ENCODE data around the gene HMG20A. TPM values are rescaled to one million over a fixed set of nuclear protein-coding genes. Genes with fewer than 3 reads are reported as not detected.

Gene HMG20A
- total RNA-seq, 1 experiment from 2014 or later: 60.2 TPM

DNA sequence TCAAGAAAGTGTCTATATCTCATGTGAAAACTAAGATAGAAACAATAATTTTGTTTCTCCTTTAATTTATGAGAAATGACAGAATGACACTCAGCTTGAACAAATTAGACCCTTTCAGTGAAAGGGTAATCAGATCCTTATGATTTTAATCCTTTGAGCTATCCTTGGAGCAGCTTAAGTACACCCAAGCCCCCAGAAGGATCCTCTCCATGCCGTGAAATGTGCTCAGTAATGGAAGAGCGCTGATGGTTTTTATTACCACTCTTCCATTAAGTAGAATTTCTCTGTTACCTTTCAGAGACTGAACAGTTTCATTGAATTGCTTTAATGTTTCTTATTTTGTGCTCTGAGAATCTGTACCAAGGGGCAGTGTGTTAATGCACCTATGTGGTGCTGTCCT lies 54.3 kb downstream of the HMG20A start:
- Histone ChIP-seq H2AFZ (ENCODE audit: low read length) (no peak overlapping the region), H2BK20ac (ENCODE audit: low read depth, low read length, poor library complexity, severe bottlenecking) (no peak overlapping the region), H2BK15ac (ENCODE audit: low read depth, low read length) (no peak overlapping the region), H4K8ac (replicated peaks; ENCODE audit: insufficient read length, low read depth, low read length) (no peak overlapping the region), H3K4ac (ENCODE audit: low read depth, low read length) (no peak overlapping the region), H4K20me1 (ENCODE audit: control insufficient read depth, insufficient read depth, insufficient read length) (no peaks in the 10 kb centered on the region), H3K79me1 (ENCODE audit: insufficient read depth, low read depth, low read length, poor library complexity, severe bottlenecking) (no peaks in the 10 kb centered on the region), H3K18ac (ENCODE audit: insufficient read length, low read depth, low read length) (no peak overlapping the region), H3K27me3 (ENCODE audit: insufficient read depth, low read length) (no peaks in the 10 kb centered on the region; the same call in 1 of the 2 replicates), H3K14ac (ENCODE audit: insufficient read depth, low read length) (no peak overlapping the region), H3K23ac (ENCODE audit: insufficient read length, low read depth, low read length) (no peak overlapping the region), H3K27ac (ENCODE audit: insufficient read length, low read depth, low read length) (no peak overlapping the region), H2BK5ac (ENCODE audit: insufficient read length, low read length) (no peak overlapping the region), H2BK120ac (ENCODE audit: low read depth, low read length, poor library complexity, severe bottlenecking) (no peak overlapping the region), H3K56ac (ENCODE audit: insufficient read length, low read depth, low read length) (no peak overlapping the region), H3K9me3 (ENCODE audit: control insufficient read depth, low read depth, low read length) (no peaks in the 10 kb centered on the region), H4K5ac (ENCODE audit: insufficient read length, low read depth, low read length) (no peak overlapping the region), H3K4me1 (ENCODE audit: insufficient read depth, low read length) (0 out of 2 replicates have a peak, but pooled peaks cover 4% of the 10 kb centered on the region), H3K4me2 (ENCODE audit: insufficient read depth, insufficient read length, low read length) (no peak overlapping the region), H2BK12ac (ENCODE audit: insufficient read length, low read depth, low read length) (no peak overlapping the region), H4K91ac (ENCODE audit: insufficient read length, low read depth, low read length) (no peak overlapping the region), H3K79me2 (ENCODE audit: insufficient read depth, low read length) (no peaks in the 10 kb centered on the region), H3K9ac (ENCODE audit: extremely low read depth, insufficient read length, low read length) (no peak overlapping the region), H3K23me2 (ENCODE audit: insufficient read length, low read depth, low read length, poor library complexity, severe bottlenecking) (no peaks in the 10 kb centered on the region), H3T11ph (ENCODE audit: low read length) (no peak overlapping the region), H2AK5ac (ENCODE audit: insufficient read length, low read length) (no peak overlapping the region)
- Mint-ChIP-seq H3K27ac (peak overlapping the region in 1 of 3 experiments; percentile 82; a peak in 2 of 7 replicates), H3K4me1 (peaks cover 20 to 29% of the 10 kb centered on the region in 2 experiments), H3K4me3 (no peak overlapping the region), H3K27me3 (ENCODE audit: low read depth) (no peaks in the 10 kb centered on the region), H3K9me3 (no peaks in the 10 kb centered on the region), H3K36me3 (ENCODE audit: insufficient read depth in 1 of 3, low read depth in 3 of 3) (peaks cover 19 to 61% (median 48%) of the 10 kb centered on the region in 3 experiments)
- no peak for DNase-seq
- WGBS (ENCODE audit: extremely low coverage, insufficient read length, low lambda C conversion rate): no CpG with 5 or more reads among the region's 2 CpGs
- TF ChIP-seq, protein P1, sequence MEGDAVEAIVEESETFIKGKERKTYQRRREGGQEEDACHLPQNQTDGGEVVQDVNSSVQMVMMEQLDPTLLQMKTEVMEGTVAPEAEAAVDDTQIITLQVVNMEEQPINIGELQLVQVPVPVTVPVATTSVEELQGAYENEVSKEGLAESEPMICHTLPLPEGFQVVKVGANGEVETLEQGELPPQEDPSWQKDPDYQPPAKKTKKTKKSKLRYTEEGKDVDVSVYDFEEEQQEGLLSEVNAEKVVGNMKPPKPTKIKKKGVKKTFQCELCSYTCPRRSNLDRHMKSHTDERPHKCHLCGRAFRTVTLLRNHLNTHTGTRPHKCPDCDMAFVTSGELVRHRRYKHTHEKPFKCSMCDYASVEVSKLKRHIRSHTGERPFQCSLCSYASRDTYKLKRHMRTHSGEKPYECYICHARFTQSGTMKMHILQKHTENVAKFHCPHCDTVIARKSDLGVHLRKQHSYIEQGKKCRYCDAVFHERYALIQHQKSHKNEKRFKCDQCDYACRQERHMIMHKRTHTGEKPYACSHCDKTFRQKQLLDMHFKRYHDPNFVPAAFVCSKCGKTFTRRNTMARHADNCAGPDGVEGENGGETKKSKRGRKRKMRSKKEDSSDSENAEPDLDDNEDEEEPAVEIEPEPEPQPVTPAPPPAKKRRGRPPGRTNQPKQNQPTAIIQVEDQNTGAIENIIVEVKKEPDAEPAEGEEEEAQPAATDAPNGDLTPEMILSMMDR (conservative IDR thresholded peaks at IDR 0.05): no peak

Measured in H9 (cell line).